Measurements from ENCODE around the gene CCT2. TPM values are rescaled to one million over a fixed set of nuclear protein-coding genes. Genes with fewer than 3 reads are reported as not detected.

The CCT2 gene
- total RNA-seq: 100 to 1,000 TPM in 1 of 2 donors, 10 to 100 TPM in 1; 95.7 to 108 TPM
- long read RNA-seq, transcript CCT2-201 (16 exons, 2,041 nt): major isoform, 113 of 132 reads
- long read RNA-seq, partial matches to known transcripts: 10 of 132 reads
- long read RNA-seq, other reads (novel, unspliced or antisense): 8 of 132 reads

- ATAC-seq (peak; percentile 99), DNase-seq (peak; percentile 96 to 98)
- intact Hi-C loops (cut with DNase I, micrococcal nuclease): no loop called here
Observed at GRCh38 chr12:69585189-69586062, at the start of gene CCT2. Gene CCT2, plus strand, starts transcription at chr12:69585459. Its CDS starts 63 bp downstream, at chr12:69585522.

- DNase-seq: no peak
- no peak for ATAC-seq
- intact Hi-C loops (cut with DNase I, micrococcal nuclease): no loop called here
Observed at GRCh38 chr12:69540987-69541386, 44.3 kb upstream of the CCT2 start.

GRCh38 chr12:69544087-69544486 is 41.2 kb upstream of the CCT2 start:
- intact Hi-C loops (cut with DNase I, micrococcal nuclease): no loop called here
- DNase-seq: no peak
- ATAC-seq: no peak

GRCh38 chr12:69545081-69545480 is 40.2 kb upstream of the CCT2 start:
- DNase-seq (no peak), ATAC-seq (no peak)
- intact Hi-C loops (cut with DNase I, micrococcal nuclease): no loop called here

- no peak for DNase-seq
Observed at GRCh38 chr12:69546693-69547438, 38.4 kb upstream of the CCT2 start.

GRCh38 chr12:69548687-69549086 is 36.6 kb upstream of the CCT2 start:
- no peak for DNase-seq
- intact Hi-C loops (cut with DNase I, micrococcal nuclease): no loop called here

More at GRCh38 chr12:69546693-69547438, 38.4 kb upstream of the CCT2 start:
- no peak for ATAC-seq
- intact Hi-C loops (cut with DNase I, micrococcal nuclease): no loop called here

GRCh38 chr12:69550569-69551350 is 34.5 kb upstream of the CCT2 start:
- ATAC-seq (no peak), DNase-seq (no peak)
- intact Hi-C loops (cut with DNase I, micrococcal nuclease): no loop called here

More at GRCh38 chr12:69548687-69549086, 36.6 kb upstream of the CCT2 start:
- no peak for ATAC-seq

GRCh38 chr12:69553628-69554248 is 31.5 kb upstream of the CCT2 start:
- intact Hi-C loops (cut with DNase I, micrococcal nuclease): no loop called here
- DNase-seq (no peak), ATAC-seq (no peak)

- intact Hi-C loops (cut with DNase I, micrococcal nuclease): no loop called here
- ATAC-seq: no peak
- no peak for DNase-seq
Observed at GRCh38 chr12:69555461-69555860, 29.8 kb upstream of the CCT2 start.

GRCh38 chr12:69556383-69556782 is 28.9 kb upstream of the CCT2 start:
- ATAC-seq: no peak
- intact Hi-C loops (cut with DNase I, micrococcal nuclease): no loop called here

GRCh38 chr12:69563166-69563762 is 22.0 kb upstream of the CCT2 start:
- ATAC-seq (no peak), DNase-seq (no peak)
- intact Hi-C loops (cut with DNase I, micrococcal nuclease): no loop called here

More at GRCh38 chr12:69556383-69556782, 28.9 kb upstream of the CCT2 start:
- DNase-seq: no peak

- ATAC-seq: no peak
- no peak for DNase-seq
- intact Hi-C loops (cut with DNase I, micrococcal nuclease): no loop called here
Observed at GRCh38 chr12:69566603-69567002, 18.7 kb upstream of the CCT2 start.

- ATAC-seq (no peak), DNase-seq (no peak)
- intact Hi-C loops (cut with DNase I, micrococcal nuclease): no loop called here
Observed at GRCh38 chr12:69569236-69569635, 16.0 kb upstream of the CCT2 start.

GRCh38 chr12:69570000-69570516 is 15.2 kb upstream of the CCT2 start:
- no peak for ATAC-seq
- DNase-seq: no peak
- intact Hi-C loops (cut with DNase I, micrococcal nuclease): loop anchor here in 1 of 2 donors (5.0 to 10.0 kb wide), 2 partner anchors 98 to 215 kb away; partner anchors contain the start of genes FRS2 and YEATS4

GRCh38 chr12:69570545-69571399 is 14.5 kb upstream of the CCT2 start:
- ATAC-seq: peak; percentile 76
- intact Hi-C loops (cut with DNase I, micrococcal nuclease): loop anchor here in 1 of 2 donors (5.0 to 10.0 kb wide), 2 partner anchors 98 to 216 kb away; partner anchors contain the start of genes FRS2 and YEATS4
- DNase-seq: peak in 1 of 2 donors; percentile 55

GRCh38 chr12:69575346-69575745 is 9.9 kb upstream of the CCT2 start:
- intact Hi-C loops (cut with DNase I, micrococcal nuclease): loop anchor here in 1 of 2 donors (10.0 kb wide), 1 partner anchor 221 kb away; the partner anchor contains the start of gene YEATS4

More at GRCh38 chr12:69575346-69575745, 9.9 kb upstream of the CCT2 start:
- no peak for DNase-seq
- no peak for ATAC-seq

All from left colon (tissue), 2 donors.